GM23248 (cell line): ENCODE results near the gene ZC3HAV1.

Source experiments
- EZH2 ChIP-seq: fragments of 200-600 bp; sonication (generic); IDR thresholded peaks from 2 replicates; pipeline ENCODE4 v1.6.1; 2018; ENCODE audit warnings: antibody characterized with exemption, mild to moderate bottlenecking; ENCODE audit not compliant: insufficient read depth, poor library complexity, severe bottlenecking
- EZH2phosphoT487 ChIP-seq: fragments of 200-600 bp; sonication (generic); IDR thresholded peaks from 2 replicates; pipeline ENCODE4 v1.6.1; 2018; ENCODE audit warnings: antibody characterized with exemption, moderate library complexity, mild to moderate bottlenecking, low read depth; ENCODE audit not compliant: insufficient read depth

GRCh38 chr7:139112316-139112715, 2.8 kb upstream of the ZC3HAV1 start:
- TF ChIP-seq EZH2 (no peak), EZH2phosphoT487 (no peak)
